Measurements from ENCODE around the gene GAS5. TPM values are rescaled to one million over a fixed set of nuclear protein-coding genes. Genes with fewer than 3 reads are reported as not detected.

The GAS5 gene
- total RNA-seq = 100 to 1,000 TPM; 418 to 494 TPM

DNA sequence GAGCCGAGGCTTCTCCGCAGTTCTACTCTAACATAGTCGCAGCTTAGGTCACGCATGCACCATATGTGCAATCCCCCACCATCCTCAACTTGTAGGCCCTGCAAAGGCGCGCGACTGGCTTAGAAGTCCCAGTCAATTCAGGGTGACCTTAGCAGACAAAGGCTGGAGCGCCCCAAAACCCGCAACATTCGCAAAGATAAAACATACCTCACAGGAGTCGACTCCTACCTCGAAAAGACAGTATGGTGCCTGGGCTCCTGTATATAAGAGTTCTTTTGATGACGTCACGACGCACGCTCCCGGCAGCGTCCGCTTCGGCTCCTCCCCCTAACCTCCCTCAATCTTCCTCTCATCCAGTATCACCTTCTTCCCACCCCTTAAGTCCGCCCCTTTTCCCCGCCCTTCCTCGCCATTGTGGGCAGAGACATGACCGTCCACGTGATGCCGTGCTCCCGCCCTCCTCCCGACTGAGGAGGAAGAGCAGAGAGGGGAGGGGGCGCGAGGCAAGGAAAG is at the start of gene GAS5:
Gene GAS5 (minus strand): TSS at position 237 of the 513 bp plus-strand sequence.
- DNase-seq = peak; percentile 100
- Mint-ChIP-seq H3K4me1 (peaks cover 64% of the 10 kb centered on the region), H3K4me3 (peak within 1 kb of the TSS; percentile 89), H3K9me3 (ENCODE audit: low read depth) (no peaks in the 10 kb centered on the region), H3K27me3 (no peaks in the 10 kb centered on the region), H3K27ac (peak within 1 kb of the TSS; percentile 95), H3K36me3 (peaks cover 59% of the 10 kb centered on the region)
- CTCF ChIA-PET = interaction anchor here (1.0 to 1.3 kb wide), 4 partner anchors 44 to 437 kb away, joined by 3 to 5 read pairs (median 4); partner anchors contain the start of gene DARS2
- peak; percentile 73 for ATAC-seq

GRCh38 chr1:173917149-173917548 is 49.4 kb upstream of the GAS5 start, which contains the start of gene SERPINC1:
TSS of gene SERPINC1 (minus strand) at chr1:173917327. CDS start at chr1:173917259, 68 bp downstream.
- DNase-seq = no peak
- CTCF ChIA-PET = no interaction called here
- Mint-ChIP-seq H3K4me3 (no peak within 1 kb of the TSS), H3K27ac (no peak within 1 kb of the TSS), H3K9me3 (ENCODE audit: low read depth) (no peaks in the 10 kb centered on the region), H3K4me1 (no peaks in the 10 kb centered on the region), H3K27me3 (peaks cover 2% of the 10 kb centered on the region), H3K36me3 (no peaks in the 10 kb centered on the region)
- ATAC-seq = no peak

DNA sequence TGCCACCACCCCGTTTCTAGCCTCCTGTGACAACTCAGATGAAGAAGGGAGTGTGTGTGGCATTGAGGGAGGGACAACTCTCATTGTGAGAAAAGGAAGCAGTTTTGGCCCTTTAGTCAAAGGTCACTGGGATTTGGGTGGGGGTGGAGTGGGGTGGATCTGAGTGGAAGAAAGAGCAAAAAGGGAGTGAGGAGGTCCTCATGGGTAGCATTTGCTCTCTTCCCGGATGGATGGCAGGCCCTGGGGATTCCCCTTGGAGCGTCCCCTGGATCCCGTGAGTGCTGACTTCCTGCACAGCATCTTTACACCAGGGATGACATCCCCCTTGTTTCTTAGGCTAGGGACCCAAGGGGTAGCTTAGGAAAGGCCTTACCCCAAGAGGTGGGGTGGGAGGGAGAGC is 48.9 kb upstream of the GAS5 start:
- H3K4me3 Mint-ChIP-seq = no peak overlapping the region
- no peak for ATAC-seq
- H3K36me3 Mint-ChIP-seq = no peaks in the 10 kb centered on the region
- no peak for DNase-seq
- H3K9me3 Mint-ChIP-seq (ENCODE audit: low read depth) = no peaks in the 10 kb centered on the region
- no peaks in the 10 kb centered on the region for H3K27me3 Mint-ChIP-seq
- CTCF ChIA-PET = no interaction called here
- H3K4me1 Mint-ChIP-seq = no peaks in the 10 kb centered on the region
- no peak overlapping the region for H3K27ac Mint-ChIP-seq

DNA sequence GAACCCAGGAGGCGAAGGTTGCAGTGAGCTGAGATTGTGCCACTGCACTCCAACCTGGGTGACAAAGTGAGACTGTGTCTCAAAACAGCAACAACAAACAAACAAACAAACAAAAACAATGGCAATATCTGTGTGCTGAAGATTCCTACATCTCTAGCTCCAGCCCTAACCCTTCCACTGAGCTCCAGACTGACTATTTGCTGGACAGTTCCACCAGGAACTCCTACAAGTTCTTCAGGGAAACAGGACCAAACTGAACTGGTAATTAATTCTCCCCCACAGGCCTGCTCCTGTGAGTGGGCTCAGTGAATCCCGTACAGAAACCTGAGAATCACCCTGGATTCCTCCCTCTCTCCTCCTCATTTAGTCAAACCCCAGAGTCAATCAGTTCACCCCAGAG is 47.8 kb upstream of the GAS5 start:
- no peaks in the 10 kb centered on the region for H3K4me1 Mint-ChIP-seq
- no peak overlapping the region for H3K4me3 Mint-ChIP-seq
- ATAC-seq = no peak
- no peak overlapping the region for H3K27ac Mint-ChIP-seq
- H3K27me3 Mint-ChIP-seq = no peaks in the 10 kb centered on the region
- CTCF ChIA-PET = interaction anchor here (1.1 kb wide), 1 partner anchor 22 kb away, joined by 4 read pairs; no protein-coding TSS in a partner anchor
- H3K36me3 Mint-ChIP-seq = no peaks in the 10 kb centered on the region
- DNase-seq = no peak
- H3K9me3 Mint-ChIP-seq (ENCODE audit: low read depth) = no peaks in the 10 kb centered on the region

- Mint-ChIP-seq H3K4me3 (no peak overlapping the region), H3K27ac (no peak overlapping the region), H3K9me3 (ENCODE audit: low read depth) (no peaks in the 10 kb centered on the region), H3K36me3 (no peaks in the 10 kb centered on the region), H3K27me3 (no peaks in the 10 kb centered on the region), H3K4me1 (no peaks in the 10 kb centered on the region)
- CTCF ChIA-PET = no interaction called here
- ATAC-seq (no peak), DNase-seq (no peak)
Observed at GRCh38 chr1:173914366-173914871, 46.6 kb upstream of the GAS5 start.

DNA sequence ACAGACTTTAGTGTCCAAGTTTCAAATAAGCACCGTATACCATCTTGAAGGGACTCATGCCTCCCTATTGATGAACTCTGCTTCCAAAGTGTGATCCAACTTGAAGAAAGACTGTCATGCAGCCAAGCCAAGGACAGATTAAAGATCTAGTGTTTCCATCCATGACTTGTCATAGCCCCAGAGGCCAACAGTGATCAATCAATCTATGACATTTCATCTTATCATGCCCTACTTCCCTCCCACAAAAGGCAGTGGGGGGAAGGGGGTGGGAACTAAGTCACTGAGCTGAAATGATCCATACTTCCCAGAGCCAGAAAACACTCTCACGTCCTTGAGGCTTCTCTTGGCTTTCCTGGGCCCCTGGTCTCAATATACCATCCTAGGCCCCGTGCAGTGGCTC is 45.3 kb upstream of the GAS5 start:
- ATAC-seq = no peak
- Mint-ChIP-seq H3K27me3 (no peaks in the 10 kb centered on the region), H3K36me3 (no peaks in the 10 kb centered on the region), H3K9me3 (ENCODE audit: low read depth) (no peaks in the 10 kb centered on the region), H3K4me1 (no peaks in the 10 kb centered on the region), H3K4me3 (no peak overlapping the region), H3K27ac (no peak overlapping the region)
- no peak for DNase-seq
- CTCF ChIA-PET = no interaction called here

DNA sequence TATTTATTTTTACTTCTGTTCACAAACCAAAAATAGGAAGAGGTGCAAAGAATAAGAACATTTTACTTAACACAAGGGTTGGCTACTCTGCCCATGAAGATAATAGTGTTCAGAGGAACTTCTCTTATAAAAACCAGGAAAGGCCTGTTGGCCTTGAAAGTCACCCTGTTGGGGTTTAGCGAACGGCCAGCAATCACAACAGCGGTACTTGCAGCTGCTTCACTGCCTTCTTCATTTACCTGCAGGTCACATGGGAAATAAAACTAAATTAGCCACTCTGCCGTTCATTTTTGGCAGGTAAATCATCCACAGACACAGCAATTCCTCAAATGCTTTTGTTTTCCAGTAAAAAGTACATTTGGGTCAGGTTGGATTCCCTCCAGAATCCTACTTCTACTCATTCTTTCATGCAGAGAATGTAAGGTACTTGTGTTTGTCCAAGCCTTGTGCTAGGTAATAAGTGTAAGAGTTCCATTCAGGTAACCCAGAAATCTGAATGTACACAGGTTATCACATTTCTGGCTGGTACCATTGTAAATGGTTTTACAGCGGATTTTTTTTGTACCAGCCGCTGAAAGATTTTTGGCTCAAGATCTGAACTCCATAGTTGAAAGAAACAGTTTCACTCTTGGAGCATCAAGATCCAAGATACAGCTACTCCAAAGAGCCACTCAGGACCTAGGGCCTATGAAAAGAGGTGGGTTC is 36.2 kb upstream of the GAS5 start:
- Mint-ChIP-seq H3K9me3 (ENCODE audit: low read depth) (no peaks in the 10 kb centered on the region), H3K4me1 (peaks cover 5% of the 10 kb centered on the region), H3K27ac (no peak overlapping the region), H3K27me3 (no peaks in the 10 kb centered on the region), H3K36me3 (peaks cover 6% of the 10 kb centered on the region), H3K4me3 (no peak overlapping the region)
- DNase-seq = no peak
- no peak for ATAC-seq
- CTCF ChIA-PET = no interaction called here

- H3K9me3 Mint-ChIP-seq (ENCODE audit: low read depth) = no peaks in the 10 kb centered on the region
- CTCF ChIA-PET = no interaction called here
- DNase-seq = no peak
- no peaks in the 10 kb centered on the region for H3K27me3 Mint-ChIP-seq
- peaks cover 5% of the 10 kb centered on the region for H3K4me1 Mint-ChIP-seq
- peaks cover 6% of the 10 kb centered on the region for H3K36me3 Mint-ChIP-seq
- ATAC-seq = no peak
- no peak overlapping the region for H3K4me3 Mint-ChIP-seq
- no peak overlapping the region for H3K27ac Mint-ChIP-seq
Observed at GRCh38 chr1:173900992-173901391, 33.2 kb upstream of the GAS5 start.

DNA sequence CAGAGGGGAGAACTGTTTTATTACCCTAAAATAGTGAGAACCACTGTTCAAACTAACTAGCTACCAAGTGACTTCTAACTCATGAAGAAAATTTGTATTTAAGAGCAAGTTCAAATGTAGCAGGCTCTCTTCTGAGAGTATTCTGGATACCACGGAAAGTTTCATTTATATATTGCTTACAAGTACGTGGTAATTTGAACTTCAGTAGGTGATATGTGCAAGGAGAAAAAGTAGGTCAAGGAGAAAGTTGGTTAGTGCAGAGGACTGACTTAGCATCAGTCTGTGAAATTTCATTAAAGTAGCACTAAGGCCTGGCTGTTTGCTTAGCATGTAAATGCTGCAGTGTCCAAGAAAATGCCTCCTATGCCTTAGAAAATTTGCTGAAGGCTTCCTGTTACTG is 32.6 kb upstream of the GAS5 start:
- Mint-ChIP-seq H3K4me3 (no peak overlapping the region), H3K27me3 (no peaks in the 10 kb centered on the region), H3K9me3 (ENCODE audit: low read depth) (no peaks in the 10 kb centered on the region), H3K27ac (no peak overlapping the region), H3K36me3 (peaks cover 4% of the 10 kb centered on the region), H3K4me1 (peaks cover 5% of the 10 kb centered on the region)
- ATAC-seq (no peak), DNase-seq (no peak)
- CTCF ChIA-PET = no interaction called here

- H3K4me1 Mint-ChIP-seq = no peaks in the 10 kb centered on the region
- ATAC-seq (no peak), DNase-seq (no peak)
- CTCF ChIA-PET = no interaction called here
- no peaks in the 10 kb centered on the region for H3K9me3 Mint-ChIP-seq (ENCODE audit: low read depth)
- no peaks in the 10 kb centered on the region for H3K27me3 Mint-ChIP-seq
- no peak overlapping the region for H3K27ac Mint-ChIP-seq
- peaks cover 21% of the 10 kb centered on the region for H3K36me3 Mint-ChIP-seq
- H3K4me3 Mint-ChIP-seq = no peak overlapping the region
Observed at GRCh38 chr1:173894189-173894588, 26.4 kb upstream of the GAS5 start.

DNA sequence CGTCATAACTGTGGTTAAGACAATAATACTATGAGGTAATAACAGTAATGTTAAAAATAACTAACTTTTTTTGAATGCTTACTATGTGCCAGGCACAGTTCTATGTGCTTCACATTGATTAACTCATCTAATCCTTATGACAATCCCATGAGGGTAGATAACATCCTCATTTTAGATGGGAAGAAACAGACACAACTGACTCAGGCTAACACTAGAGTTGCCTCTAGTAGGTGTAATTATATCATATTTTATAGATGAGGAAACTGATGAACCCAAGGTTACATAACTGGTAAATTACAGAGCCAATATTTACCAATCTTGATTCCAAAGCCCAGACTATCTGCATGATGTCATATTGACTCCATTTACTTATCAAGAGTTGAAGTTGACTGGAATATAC is 25.8 kb upstream of the GAS5 start:
- Mint-ChIP-seq H3K36me3 (peaks cover 23% of the 10 kb centered on the region), H3K27ac (no peak overlapping the region), H3K4me3 (no peak overlapping the region), H3K4me1 (no peaks in the 10 kb centered on the region), H3K9me3 (ENCODE audit: low read depth) (no peaks in the 10 kb centered on the region), H3K27me3 (no peaks in the 10 kb centered on the region)
- no peak for ATAC-seq
- no peak for DNase-seq
- CTCF ChIA-PET = no interaction called here

- CTCF ChIA-PET = interaction anchor here (0.9 to 1.0 kb wide), 2 partner anchors 14 to 70 kb away, joined by 3 read pairs; no protein-coding TSS in a partner anchor
- no peaks in the 10 kb centered on the region for H3K9me3 Mint-ChIP-seq (ENCODE audit: low read depth)
Observed at GRCh38 chr1:173889885-173890284, 22.1 kb upstream of the GAS5 start.

GRCh38 chr1:173888749-173889148 is 21.0 kb upstream of the GAS5 start:
- H3K27me3 Mint-ChIP-seq = no peaks in the 10 kb centered on the region
- peaks cover 36% of the 10 kb centered on the region for H3K36me3 Mint-ChIP-seq
- CTCF ChIA-PET = interaction anchor here (0.9 kb wide), 1 partner anchor 71 kb away, joined by 3 read pairs; no protein-coding TSS in a partner anchor
- no peak overlapping the region for H3K4me3 Mint-ChIP-seq
- peaks cover 21% of the 10 kb centered on the region for H3K4me1 Mint-ChIP-seq
- ATAC-seq (no peak), DNase-seq (no peak)
- H3K27ac Mint-ChIP-seq = no peak overlapping the region
- H3K9me3 Mint-ChIP-seq (ENCODE audit: low read depth) = no peaks in the 10 kb centered on the region

More at GRCh38 chr1:173889885-173890284, 22.1 kb upstream of the GAS5 start:
- H3K36me3 Mint-ChIP-seq = peaks cover 43% of the 10 kb centered on the region
- peaks cover 21% of the 10 kb centered on the region for H3K4me1 Mint-ChIP-seq
- H3K27me3 Mint-ChIP-seq = no peaks in the 10 kb centered on the region
- DNase-seq = no peak
- H3K27ac Mint-ChIP-seq = no peak overlapping the region
- no peak for ATAC-seq
- H3K4me3 Mint-ChIP-seq = no peak overlapping the region

GRCh38 chr1:173887627-173888026 is 19.8 kb upstream of the GAS5 start:
- Mint-ChIP-seq H3K27ac (no peak overlapping the region), H3K36me3 (peaks cover 33% of the 10 kb centered on the region), H3K27me3 (no peaks in the 10 kb centered on the region), H3K4me3 (no peak overlapping the region), H3K4me1 (peaks cover 21% of the 10 kb centered on the region), H3K9me3 (ENCODE audit: low read depth) (no peaks in the 10 kb centered on the region)
- CTCF ChIA-PET = no interaction called here
- no peak for ATAC-seq
- DNase-seq = no peak

Data from activated CD8-positive, alpha-beta memory T cell treated with anti-CD3 and anti-CD28 coated beads, Interleukin-2, amount 10 ng/mL, durations not matched to agents 7 days and 5 days (primary cell).